H9 (cell line): Measurements from ENCODE around the gene OTX2. TPM values are rescaled to one million over a fixed set of nuclear protein-coding genes. Genes with fewer than 3 reads are reported as not detected.
A peak's percentile ranks its signal among the peaks of the same experiment; 100 is the strongest.

Source experiments
- DNase-seq: peaks from one replicate; pipeline ENCODE4 v3.0.0-alpha.2; 2017
- H2AFZ ChIP-seq: one replicate; pipeline ENCODE4 v1.6.1; 2013; ENCODE audit warnings: mild to moderate bottlenecking, low read length, control low read depth, moderate library complexity
- H2AK5ac ChIP-seq: 2 replicates; pipeline ENCODE4 v1.6.1; 2013; ENCODE audit warnings: low read length, control low read depth, mixed read lengths; ENCODE audit not compliant: insufficient read length
- H2BK120ac ChIP-seq: one replicate; pipeline ENCODE4 v1.6.1; 2013; ENCODE audit warnings: low read depth, mild to moderate bottlenecking, low read length, control low read depth, inconsistent platforms; ENCODE audit not compliant: poor library complexity, severe bottlenecking
- H2BK12ac ChIP-seq: 2 replicates; pipeline ENCODE4 v1.6.1; 2013; ENCODE audit warnings: low read length, control low read depth, mixed read lengths, low read depth; ENCODE audit not compliant: insufficient read length
- H2BK15ac ChIP-seq: 2 replicates; pipeline ENCODE4 v1.6.1; 2013; ENCODE audit warnings: low read depth, low read length, control low read depth
- H2BK20ac ChIP-seq: one replicate; pipeline ENCODE4 v1.6.1; 2013; ENCODE audit warnings: low read depth, mild to moderate bottlenecking, low read length, control low read depth, inconsistent platforms; ENCODE audit not compliant: poor library complexity, severe bottlenecking
- H2BK5ac ChIP-seq: 2 replicates; pipeline ENCODE4 v1.6.1; 2013; ENCODE audit warnings: low read length, control low read depth, mixed read lengths; ENCODE audit not compliant: insufficient read length
- H3K14ac ChIP-seq: 2 replicates; pipeline ENCODE4 v1.6.1; 2013; ENCODE audit warnings: low read length, control low read depth; ENCODE audit not compliant: insufficient read depth
- H3K18ac ChIP-seq: 2 replicates; pipeline ENCODE4 v1.6.1; 2013; ENCODE audit warnings: low read depth, mild to moderate bottlenecking, mixed read lengths, low read length, control low read depth; ENCODE audit not compliant: insufficient read length
- H3K23ac ChIP-seq: 2 replicates; pipeline ENCODE4 v1.6.1; 2013; ENCODE audit warnings: low read length, control low read depth, mixed read lengths, low read depth; ENCODE audit not compliant: insufficient read length
- H3K23me2 ChIP-seq: 2 replicates; pipeline ENCODE4 v1.6.1; 2013; ENCODE audit warnings: low read depth, mild to moderate bottlenecking, mixed read lengths, low read length, control low read depth; ENCODE audit not compliant: insufficient read length, poor library complexity, severe bottlenecking
- H3K27ac ChIP-seq: 2 replicates; pipeline ENCODE4 v1.5.1; 2013; ENCODE audit warnings: low read length, control low read depth, mixed read lengths, low read depth; ENCODE audit not compliant: insufficient read length
- H3K27me3 ChIP-seq: 2 replicates; pipeline ENCODE4 v1.6.1; 2013; ENCODE audit warnings: low read length, control low read depth, inconsistent platforms; ENCODE audit not compliant: insufficient read depth
- H3K4ac ChIP-seq: 2 replicates; pipeline ENCODE4 v1.6.1; 2013; ENCODE audit warnings: low read depth, mild to moderate bottlenecking, control low read depth, inconsistent platforms, low read length, moderate library complexity
- H3K4me1 ChIP-seq: 2 replicates; pipeline ENCODE4 v1.6.1; 2013; ENCODE audit warnings: low read length, control low read depth, inconsistent platforms; ENCODE audit not compliant: insufficient read depth
- H3K4me2 ChIP-seq: 2 replicates; pipeline ENCODE4 v1.6.1; 2013; ENCODE audit warnings: low read length, control low read depth, mixed read lengths; ENCODE audit not compliant: insufficient read length, insufficient read depth
- H3K56ac ChIP-seq: 2 replicates; pipeline ENCODE4 v1.6.1; 2013; ENCODE audit warnings: low read depth, mild to moderate bottlenecking, mixed read lengths, low read length, control low read depth; ENCODE audit not compliant: insufficient read length
- H3K79me1 ChIP-seq: 2 replicates; pipeline ENCODE4 v1.6.1; 2013; ENCODE audit warnings: low read depth, mild to moderate bottlenecking, moderate library complexity, low read length, control low read depth, inconsistent platforms; ENCODE audit not compliant: insufficient read depth, poor library complexity, severe bottlenecking
- H3K79me2 ChIP-seq: 2 replicates; pipeline ENCODE4 v1.6.1; 2013; ENCODE audit warnings: low read length, control low read depth, inconsistent platforms; ENCODE audit not compliant: insufficient read depth
- H3K9ac ChIP-seq: 2 replicates; pipeline ENCODE4 v1.6.1; 2013; ENCODE audit warnings: low read length, control low read depth, mixed read lengths; ENCODE audit not compliant: insufficient read length; ENCODE audit errors: extremely low read depth
- H3K9me3 ChIP-seq: one replicate; pipeline ENCODE4 v1.6.1; 2013; ENCODE audit warnings: low read depth, low read length, inconsistent platforms; ENCODE audit not compliant: control insufficient read depth
- H3T11ph ChIP-seq: one replicate; pipeline ENCODE4 v1.6.1; 2013; ENCODE audit warnings: mild to moderate bottlenecking, low read length, control low read depth, inconsistent platforms
- H4K20me1 ChIP-seq: one replicate; pipeline ENCODE4 v1.6.1; 2013; ENCODE audit not compliant: control insufficient read depth, insufficient read length, insufficient read depth
- H4K5ac ChIP-seq: 2 replicates; pipeline ENCODE4 v1.6.1; 2013; ENCODE audit warnings: low read depth, mild to moderate bottlenecking, mixed read lengths, low read length, control low read depth; ENCODE audit not compliant: insufficient read length
- H4K8ac ChIP-seq: replicated peaks from 2 replicates; pipeline ENCODE4 v1.6.1; 2013; ENCODE audit warnings: low read length, control low read depth, mixed read lengths, low read depth; ENCODE audit not compliant: insufficient read length
- H4K91ac ChIP-seq: 2 replicates; pipeline ENCODE4 v1.6.1; 2013; ENCODE audit warnings: low read depth, mild to moderate bottlenecking, moderate library complexity, mixed read lengths, low read length, control low read depth; ENCODE audit not compliant: insufficient read length
- H3K27ac Mint-ChIP-seq, 3 experiments: 2 replicates in 2 of 3; 3 replicates in 1 of 3; pipeline ENCODE4 v1.8.0; 2020 to 2021; ENCODE audit warnings: mixed read lengths in 3 of 3, mild to moderate bottlenecking in 1 of 3, moderate library complexity in 1 of 3
- H3K27me3 Mint-ChIP-seq: 2 replicates; pipeline ENCODE4 v1.8.0; 2021; ENCODE audit warnings: low read depth, mild to moderate bottlenecking, moderate library complexity, mixed read lengths
- H3K36me3 Mint-ChIP-seq, 3 experiments: 2 replicates in 2 of 3; 3 replicates in 1 of 3; pipeline ENCODE4 v1.8.0; 2020 to 2021; ENCODE audit warnings: low read depth in 3 of 3, mixed read lengths in 3 of 3; ENCODE audit not compliant: insufficient read depth in 1 of 3
- H3K4me1 Mint-ChIP-seq, 2 experiments: 2 replicates each; pipeline ENCODE4 v1.8.0; 2020; ENCODE audit warnings: mixed read lengths in 2 of 2
- H3K4me3 Mint-ChIP-seq, 2 experiments: 2 replicates in 1 of 2; 3 replicates in 1 of 2; pipeline ENCODE4 v1.8.0; 2020 to 2021; ENCODE audit warnings: mild to moderate bottlenecking in 2 of 2, mixed read lengths in 2 of 2, moderate library complexity in 1 of 2
- H3K9me3 Mint-ChIP-seq, 2 experiments: 2 replicates in 1 of 2; 3 replicates in 1 of 2; pipeline ENCODE4 v1.8.0; 2020; ENCODE audit warnings: mild to moderate bottlenecking in 2 of 2, mixed read lengths in 2 of 2, moderate library complexity in 1 of 2
- WGBS: extraction: QIAGEN DNeasy Blood & Tissue Kit; methylation state at CpG from one replicate; pipeline ENCODE4 v1.1.7; 2013; ENCODE audit warnings: missing lambda C conversion rate, low lambda C conversion rate, mixed read lengths; ENCODE audit not compliant: insufficient read length; ENCODE audit errors: extremely low coverage; 5-methylcytosine and 5-hydroxymethylcytosine counted together
- total RNA-seq: library from RNA; stranded (reverse); gene quantifications from 2 replicates; pipeline ENCODE4 v1.2.1, GENCODE V29; 2021
- TF ChIP-seq, protein P1 (sequence below): fragments of 200-600 bp; sonication (generic); conservative IDR thresholded peaks from 3 replicates; pipeline ENCODE4 v1.8.0; 2021; ENCODE audit warnings: antibody characterized with exemption, mild to moderate bottlenecking

Gene OTX2
- total RNA-seq, 1 experiment from 2014 or later, result 193 TPM

DNA sequence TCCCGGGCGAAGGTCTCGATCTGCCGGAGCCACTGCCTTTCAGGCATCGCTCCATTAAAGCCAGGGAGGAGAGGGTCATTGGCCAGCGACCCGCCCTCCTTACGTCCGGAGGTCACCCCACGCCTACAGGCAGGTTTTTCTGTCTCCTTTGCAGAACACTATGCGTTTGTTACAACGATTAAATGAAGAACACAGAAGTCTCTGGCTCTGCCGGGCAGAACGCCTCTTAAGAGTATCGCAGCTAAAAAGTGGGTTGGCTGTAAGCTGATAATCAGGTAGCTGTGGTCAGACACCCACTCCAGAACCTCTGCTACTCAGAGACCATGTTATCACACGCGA lies 15.0 kb downstream of the OTX2 start:
- peaks cover 0 to 7% (median 2%) of the 10 kb centered on the region in 3 experiments; a peak in 3 of 7 replicates for H3K36me3 Mint-ChIP-seq
- Histone ChIP-seq H3K79me2 (no peaks in the 10 kb centered on the region), H3K23ac (no peak overlapping the region), H3K9ac (no peak overlapping the region), H3K79me1 (no peaks in the 10 kb centered on the region), H3K4me2 (peak overlapping the region; percentile 59), H3K14ac (no peak overlapping the region), H2AFZ (no peak overlapping the region), H4K8ac (no peak overlapping the region), H3K23me2 (peaks cover 39% of the 10 kb centered on the region), H3K4ac (no peak overlapping the region), H2BK15ac (no peak overlapping the region), H2BK20ac (no peak overlapping the region), H2AK5ac (no peak overlapping the region), H3K56ac (no peak overlapping the region), H3K27ac (no peak overlapping the region), H3K18ac (no peak overlapping the region), H4K5ac (no peak overlapping the region), H2BK5ac (no peak overlapping the region), H2BK120ac (no peak overlapping the region), H3K9me3 (no peaks in the 10 kb centered on the region), H2BK12ac (no peak overlapping the region), H4K91ac (no peak overlapping the region), H3K4me1 (peaks cover 7% of the 10 kb centered on the region; the same call in 1 of the 2 replicates), H3T11ph (no peak overlapping the region), H3K27me3 (peaks cover 30% of the 10 kb centered on the region; the same call in 1 of the 2 replicates), H4K20me1 (peaks cover 2% of the 10 kb centered on the region)
- H3K4me3 Mint-ChIP-seq, result peak overlapping the region; percentile 57 to 73
- WGBS, result no CpG with 5 or more reads among the region's 17 CpGs
- TF ChIP-seq, protein P1, sequence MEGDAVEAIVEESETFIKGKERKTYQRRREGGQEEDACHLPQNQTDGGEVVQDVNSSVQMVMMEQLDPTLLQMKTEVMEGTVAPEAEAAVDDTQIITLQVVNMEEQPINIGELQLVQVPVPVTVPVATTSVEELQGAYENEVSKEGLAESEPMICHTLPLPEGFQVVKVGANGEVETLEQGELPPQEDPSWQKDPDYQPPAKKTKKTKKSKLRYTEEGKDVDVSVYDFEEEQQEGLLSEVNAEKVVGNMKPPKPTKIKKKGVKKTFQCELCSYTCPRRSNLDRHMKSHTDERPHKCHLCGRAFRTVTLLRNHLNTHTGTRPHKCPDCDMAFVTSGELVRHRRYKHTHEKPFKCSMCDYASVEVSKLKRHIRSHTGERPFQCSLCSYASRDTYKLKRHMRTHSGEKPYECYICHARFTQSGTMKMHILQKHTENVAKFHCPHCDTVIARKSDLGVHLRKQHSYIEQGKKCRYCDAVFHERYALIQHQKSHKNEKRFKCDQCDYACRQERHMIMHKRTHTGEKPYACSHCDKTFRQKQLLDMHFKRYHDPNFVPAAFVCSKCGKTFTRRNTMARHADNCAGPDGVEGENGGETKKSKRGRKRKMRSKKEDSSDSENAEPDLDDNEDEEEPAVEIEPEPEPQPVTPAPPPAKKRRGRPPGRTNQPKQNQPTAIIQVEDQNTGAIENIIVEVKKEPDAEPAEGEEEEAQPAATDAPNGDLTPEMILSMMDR, result no peak
- H3K9me3 Mint-ChIP-seq, result no peaks in the 10 kb centered on the region; a peak in 1 of 5 replicates
- H3K4me1 Mint-ChIP-seq, result peaks cover 43 to 48% of the 10 kb centered on the region in 2 experiments
- DNase-seq, result peak; percentile 53
- peaks cover 48% of the 10 kb centered on the region for H3K27me3 Mint-ChIP-seq
- no peak overlapping the region for H3K27ac Mint-ChIP-seq
